HG02981 (cell line): ENCODE measurements around the gene ESYT3.
"Not testable (repeated sequence)": the region's sequence is repeated elsewhere in the genome, so short reads cannot be mapped to it uniquely, and the experiment has no call there.

Experiments used
- ATAC-seq: cut with Tn5 transposase; IDR thresholded peaks from one replicate; pipeline ENCODE4 v1.9.1; 2021; ENCODE audit warnings: mild to moderate bottlenecking, moderate library complexity; ENCODE audit not compliant: unreplicated experiment

Gene ESYT3

DNA sequence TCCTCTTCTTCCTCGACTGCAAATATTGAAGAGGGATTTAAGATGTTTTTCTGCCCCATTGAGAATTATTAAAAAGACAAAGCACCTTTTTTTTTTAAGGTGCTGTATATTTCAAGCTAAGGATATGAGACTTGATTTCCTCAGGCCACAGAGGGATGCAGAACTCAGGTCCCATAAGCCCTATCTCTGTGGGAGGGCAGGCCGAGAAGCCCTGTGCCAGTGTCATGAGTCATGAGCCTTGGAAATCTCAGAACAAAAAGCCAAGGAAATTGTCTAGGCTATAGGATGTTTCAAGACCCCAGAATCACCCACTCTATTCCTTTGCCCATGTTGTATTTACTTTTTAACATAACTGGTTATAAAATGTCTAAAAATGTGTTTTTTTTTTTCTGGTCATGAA, 7.3 kb downstream of the ESYT3 start:
- no peak for ATAC-seq

DNA sequence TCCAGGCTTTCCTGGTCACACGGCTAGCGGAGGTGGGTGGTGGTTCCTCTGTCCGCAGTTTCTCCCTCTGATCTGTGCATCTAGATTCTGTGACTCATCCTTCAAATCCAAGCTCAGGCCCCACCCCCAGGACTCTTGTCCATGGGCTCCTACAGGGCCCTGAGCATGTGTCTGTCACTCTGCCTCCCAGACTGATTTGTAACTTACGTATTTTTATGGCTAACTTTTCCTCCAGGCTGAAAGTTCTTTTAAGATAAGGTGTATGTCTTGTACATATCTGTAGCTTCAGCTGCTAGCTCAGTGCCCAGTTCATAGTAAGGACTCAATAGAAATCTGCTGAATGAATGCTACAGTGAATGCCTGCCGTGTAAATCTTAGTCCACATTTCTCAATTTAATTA, 8.0 kb downstream of the ESYT3 start:
- no peak for ATAC-seq

DNA sequence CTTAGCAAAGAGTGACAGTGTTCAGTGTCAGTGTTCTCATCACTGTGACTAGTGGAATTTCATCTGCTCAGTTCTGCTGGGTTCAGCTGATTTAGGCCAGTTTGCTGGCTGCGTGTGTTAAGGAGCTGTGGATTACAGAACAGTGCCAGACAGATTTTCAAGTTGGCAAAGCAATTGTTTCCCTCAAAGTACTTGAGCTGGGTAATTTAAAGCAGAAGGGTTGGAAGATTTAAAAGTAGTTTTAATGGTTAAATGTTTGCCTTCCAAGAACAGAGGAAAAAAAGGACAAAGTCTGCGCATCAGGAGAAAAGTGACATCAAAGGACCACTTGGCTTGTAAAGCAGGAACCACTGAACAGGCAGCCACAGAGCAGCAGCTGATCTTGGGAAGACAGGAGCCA, 8.7 kb downstream of the ESYT3 start:
- no peak for ATAC-seq

DNA sequence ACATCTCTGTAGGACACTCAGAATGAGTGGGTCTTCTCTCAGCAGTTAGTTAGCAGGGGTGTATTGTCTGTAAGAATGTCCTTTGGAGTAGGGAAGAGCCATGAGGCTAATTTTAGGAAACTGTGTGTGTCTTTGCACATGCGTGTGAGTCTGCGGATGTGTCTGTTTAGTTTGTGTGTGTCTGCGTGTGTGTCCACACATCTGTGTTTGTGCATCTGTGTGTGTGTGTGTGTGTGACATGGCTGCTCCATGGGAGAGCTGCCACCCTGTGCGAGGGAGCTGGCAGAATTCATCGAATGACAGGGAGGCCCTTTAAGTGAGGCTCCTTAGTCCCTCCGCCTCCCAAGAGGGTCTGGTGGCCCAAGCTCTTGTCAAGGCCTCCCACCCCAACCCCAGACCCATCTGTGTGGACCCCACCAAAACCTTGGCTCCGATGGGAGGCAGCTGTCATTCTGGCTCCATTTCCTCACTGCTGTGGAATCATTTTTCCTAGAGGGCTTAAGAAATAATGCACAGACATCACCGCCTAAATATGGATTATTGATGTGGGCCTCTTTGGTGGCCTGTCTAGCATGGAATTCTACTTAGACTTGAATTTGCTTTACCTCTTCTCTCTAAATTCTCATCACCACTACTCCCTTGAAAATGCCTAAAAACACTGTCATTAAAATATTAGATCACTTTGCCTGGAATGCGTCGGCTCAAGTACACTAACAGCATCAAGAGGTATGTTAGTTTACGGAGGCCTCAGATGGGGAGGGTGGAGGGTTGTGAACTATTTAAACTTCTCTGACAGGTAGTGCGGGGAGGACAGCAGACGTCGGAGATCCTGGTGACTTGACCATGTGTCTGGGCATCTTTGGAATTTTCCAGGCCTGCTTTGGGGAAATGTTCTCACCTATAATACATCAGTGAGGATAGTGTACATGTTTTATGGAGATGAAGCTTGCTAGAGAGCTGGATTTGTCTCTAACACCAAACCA, 9.4 kb downstream of the ESYT3 start:
- no peak for ATAC-seq

DNA sequence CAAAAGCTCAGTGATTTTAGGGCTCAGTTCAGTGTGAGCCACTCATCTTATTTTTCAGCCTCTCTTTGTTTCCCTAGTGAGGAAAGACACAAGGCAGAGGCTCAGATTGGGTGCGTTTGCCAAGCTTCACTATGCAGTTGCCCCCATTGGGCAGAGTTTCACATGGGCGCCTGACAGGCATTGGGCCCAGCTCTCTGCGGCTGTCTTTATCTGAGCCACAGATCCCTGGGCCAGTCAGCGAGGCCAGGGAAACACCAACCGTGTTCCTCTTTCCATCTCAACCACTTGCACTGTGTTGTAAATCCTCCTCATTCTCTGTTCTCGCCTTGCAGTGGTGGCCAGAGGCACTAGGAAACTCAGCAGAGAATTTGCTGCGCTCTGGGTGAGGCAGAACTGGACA, 10.8 kb downstream of the ESYT3 start:
- ATAC-seq = no peak

DNA sequence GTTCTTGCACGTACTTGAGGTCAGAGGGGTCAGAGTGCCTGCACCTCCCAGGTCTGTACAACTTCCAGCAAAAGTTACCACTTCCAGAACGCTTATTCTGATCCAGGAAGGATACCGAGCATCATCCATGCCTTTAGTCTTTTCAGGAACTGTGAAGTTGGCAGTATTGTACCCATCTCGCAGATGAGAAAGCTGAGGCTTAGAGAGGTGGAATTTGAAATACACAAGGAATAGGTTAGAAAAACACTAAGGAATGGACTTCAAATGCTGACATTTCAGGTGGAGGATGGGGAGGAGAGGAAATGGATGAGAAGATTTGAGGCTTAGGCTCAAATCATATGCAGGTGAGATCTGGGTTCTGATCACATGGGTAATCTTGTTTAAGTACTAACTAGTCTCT, 11.2 kb downstream of the ESYT3 start:
- no peak for ATAC-seq

DNA sequence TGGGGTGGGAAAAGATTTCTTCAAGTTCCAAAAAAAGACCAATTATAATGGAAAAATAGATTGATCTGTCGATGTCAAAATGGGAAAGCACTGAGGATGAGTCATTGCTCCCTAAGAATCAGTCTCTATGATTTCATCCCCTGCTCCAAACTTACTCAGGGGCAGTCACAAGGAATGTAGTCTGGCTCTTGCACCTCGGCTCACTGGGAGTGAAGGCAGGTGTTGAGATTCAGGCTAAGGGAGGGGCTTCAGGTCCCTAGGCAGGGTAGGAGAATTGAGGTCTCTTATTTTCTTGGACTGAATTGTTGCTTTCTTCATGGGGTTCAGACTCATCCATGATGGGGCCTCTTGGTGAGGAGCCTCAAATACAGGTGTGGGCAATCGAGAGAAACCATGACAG, 14.2 kb downstream of the ESYT3 start:
- ATAC-seq = no peak

DNA sequence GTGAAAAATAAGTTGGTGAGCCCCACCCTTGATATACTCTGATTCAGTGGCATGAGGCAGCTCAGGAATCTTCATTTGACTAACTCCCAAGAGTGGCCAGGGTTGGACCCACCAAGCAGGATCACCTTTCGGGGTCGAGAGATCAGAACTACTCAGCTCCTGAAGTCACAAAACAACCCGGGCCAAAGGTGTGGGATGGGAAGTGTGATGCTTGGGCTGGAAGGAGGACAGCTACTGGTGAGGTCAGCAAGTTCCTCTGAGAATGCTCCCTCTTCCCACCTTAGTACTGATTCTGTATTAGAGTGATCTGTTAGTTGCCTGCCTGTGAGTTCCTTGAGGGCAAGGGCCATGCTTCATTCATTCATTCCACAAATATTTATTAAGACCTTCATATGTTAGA, 15.1 kb downstream of the ESYT3 start:
- no peak for ATAC-seq

DNA sequence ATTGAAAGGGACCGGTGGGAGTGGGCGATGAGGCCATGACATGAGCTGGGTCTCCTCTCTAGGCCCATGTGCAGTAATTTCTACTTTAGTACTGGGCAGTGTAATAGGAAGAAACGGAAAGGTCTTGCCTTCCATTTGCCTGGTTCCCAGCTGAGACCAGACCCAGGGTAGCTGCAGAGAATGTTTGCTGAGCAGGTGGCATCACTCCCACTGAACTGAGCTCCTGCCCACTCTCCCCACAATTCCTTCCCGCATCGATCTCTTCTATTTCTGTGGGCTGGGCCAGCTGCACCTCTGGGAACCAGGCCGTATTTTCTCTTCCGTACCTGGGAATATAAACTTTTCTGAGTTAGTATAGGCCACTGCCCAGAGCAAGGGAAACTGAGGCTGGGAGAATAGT, 15.8 kb downstream of the ESYT3 start:
- no peak for ATAC-seq

DNA sequence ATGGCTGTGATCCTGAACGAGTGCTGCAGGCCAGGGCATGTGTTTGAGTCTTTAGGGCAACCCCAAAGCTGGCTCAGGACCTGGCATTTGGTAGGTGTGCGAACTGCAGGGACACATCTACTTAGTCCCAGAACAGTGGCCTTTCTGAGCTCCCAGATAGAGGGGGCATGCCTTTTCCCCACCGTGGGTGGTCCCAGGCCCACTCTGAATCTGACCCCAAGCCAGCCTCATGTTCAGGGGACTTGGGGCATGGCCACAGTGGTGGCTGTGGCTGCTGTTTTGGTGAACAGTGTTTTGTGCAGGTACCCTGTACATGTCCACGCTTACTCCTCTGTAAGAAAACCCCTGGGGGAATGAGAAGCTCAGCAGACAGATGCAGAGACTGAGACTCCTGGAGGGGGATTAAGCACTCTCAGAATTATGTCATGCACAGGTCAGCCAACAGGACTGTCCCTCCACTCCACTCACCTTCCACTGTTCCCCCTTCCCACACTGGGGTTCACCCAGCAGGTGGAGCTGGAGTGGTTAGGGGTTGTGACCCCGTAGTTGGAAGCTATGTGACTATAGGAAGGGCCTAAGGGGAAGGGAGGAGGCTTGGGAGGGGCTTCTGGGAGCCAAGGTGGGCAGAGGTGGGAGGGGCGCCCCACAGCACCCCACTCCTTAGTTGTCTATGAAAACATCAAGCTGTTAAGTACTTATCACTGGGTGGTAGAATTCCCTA, 16.4 kb downstream of the ESYT3 start:
- no peak for ATAC-seq

DNA sequence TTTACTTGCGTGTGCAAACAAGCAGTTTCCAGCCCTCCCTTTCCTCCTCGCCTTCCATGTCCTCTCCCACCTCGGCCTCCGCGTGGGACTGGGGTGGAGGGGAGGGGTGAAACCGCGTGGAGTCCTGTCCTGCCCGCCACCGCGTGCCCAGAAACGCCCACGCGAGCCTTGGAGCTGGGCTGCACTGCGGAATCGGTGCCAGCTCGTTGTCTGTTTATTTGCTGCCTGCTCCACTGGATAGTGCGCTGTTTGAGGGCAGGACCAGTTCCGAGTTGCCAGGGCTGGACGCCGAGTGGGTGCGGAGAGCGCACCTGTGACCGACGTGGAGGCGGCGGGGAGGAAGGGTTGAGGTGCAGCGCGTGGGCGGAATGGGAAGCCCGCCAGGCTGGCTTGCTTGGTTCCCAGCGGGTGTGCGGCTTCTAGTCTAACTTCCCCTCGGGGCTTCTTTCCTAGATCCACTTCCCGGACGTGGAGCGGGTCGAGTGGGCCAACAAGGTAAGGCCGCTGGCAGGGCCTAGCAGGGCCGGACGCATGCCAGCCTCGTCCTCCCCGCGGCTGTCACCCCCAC, 17.3 kb downstream of the ESYT3 start:
- no peak for ATAC-seq

DNA sequence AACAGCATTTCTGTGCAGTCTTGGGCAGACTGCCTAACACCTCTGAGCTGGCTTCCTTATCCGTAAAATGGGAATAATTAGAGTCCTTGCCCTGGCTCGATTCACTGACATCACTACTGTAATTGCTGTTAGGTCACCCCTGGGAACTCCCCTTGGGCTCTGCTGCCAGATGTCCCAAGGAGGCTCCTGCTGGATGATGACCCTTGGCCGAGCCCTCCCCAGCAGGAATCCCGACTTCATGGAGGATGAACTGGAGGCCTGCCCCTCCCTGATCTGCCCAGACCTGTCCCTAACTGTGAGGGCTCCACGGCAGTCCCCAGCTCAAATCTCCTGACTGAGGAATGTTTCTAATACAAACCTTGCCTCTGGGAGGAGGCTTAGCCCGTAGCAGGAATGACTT, 18.0 kb downstream of the ESYT3 start:
- ATAC-seq = no peak

DNA sequence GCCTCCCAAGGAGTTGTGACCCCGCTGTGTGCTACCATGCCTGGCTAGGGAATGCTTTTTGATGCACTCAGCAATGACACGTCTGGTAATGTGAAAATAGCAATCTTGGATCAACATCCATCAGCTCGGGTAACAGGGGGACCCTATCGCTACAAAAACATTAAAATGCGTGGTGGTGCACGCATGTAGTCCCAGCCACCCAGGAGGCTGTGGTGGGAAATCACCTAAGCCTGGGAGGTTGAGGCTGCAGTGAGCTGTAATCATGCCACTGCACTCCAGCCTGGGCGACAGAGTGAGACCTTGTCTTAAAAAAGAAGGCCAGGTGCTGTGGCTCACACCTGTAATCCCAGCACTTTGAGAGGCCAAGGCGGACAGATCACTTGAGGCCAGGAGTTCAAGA, 19.5 kb downstream of the ESYT3 start:
- ATAC-seq = not testable (repeated sequence)

DNA sequence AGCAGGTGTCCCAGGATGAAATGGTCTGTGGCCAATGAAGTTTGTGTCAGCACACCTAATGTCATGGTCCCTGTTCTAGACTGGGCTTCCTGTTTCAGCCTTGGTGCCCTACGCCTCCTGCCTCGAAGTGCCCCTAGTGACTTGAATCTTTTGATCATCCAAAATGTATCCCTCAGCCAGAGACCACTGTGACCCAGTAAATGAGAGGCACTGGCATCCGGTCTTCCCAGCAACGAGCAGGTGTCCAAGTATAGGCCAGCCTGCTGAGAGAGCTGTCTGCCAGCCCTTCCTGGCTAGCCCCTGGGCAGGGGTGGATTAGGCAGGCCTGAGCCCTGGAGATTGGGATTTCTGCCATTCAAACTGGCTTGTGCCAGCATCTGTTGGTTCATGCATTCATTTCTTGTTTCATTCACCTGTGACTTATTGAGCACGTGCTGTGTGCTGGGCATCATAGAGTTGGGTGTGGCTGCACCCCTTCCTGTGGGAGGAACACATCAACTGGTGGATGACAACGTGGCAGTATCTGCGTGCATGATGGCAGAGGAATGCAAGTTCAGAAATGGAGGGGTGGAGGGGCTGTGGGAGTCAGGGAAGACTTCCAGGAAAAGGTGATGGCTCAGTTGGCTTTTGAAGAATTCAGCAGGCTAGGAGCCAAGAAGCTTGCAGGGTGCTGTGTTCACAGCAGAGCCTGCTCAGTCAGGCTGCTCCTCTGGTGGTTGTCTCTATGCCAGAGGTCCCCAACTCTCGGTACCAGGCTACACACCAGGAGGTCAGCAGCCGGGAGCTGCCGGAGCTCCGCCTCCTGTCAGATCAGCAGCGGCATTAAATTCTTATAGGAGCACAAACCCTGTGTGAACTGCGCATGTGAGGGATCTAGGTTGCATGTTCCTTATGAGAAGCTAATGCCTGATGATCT, 21.6 kb downstream of the ESYT3 start:
- no peak for ATAC-seq

DNA sequence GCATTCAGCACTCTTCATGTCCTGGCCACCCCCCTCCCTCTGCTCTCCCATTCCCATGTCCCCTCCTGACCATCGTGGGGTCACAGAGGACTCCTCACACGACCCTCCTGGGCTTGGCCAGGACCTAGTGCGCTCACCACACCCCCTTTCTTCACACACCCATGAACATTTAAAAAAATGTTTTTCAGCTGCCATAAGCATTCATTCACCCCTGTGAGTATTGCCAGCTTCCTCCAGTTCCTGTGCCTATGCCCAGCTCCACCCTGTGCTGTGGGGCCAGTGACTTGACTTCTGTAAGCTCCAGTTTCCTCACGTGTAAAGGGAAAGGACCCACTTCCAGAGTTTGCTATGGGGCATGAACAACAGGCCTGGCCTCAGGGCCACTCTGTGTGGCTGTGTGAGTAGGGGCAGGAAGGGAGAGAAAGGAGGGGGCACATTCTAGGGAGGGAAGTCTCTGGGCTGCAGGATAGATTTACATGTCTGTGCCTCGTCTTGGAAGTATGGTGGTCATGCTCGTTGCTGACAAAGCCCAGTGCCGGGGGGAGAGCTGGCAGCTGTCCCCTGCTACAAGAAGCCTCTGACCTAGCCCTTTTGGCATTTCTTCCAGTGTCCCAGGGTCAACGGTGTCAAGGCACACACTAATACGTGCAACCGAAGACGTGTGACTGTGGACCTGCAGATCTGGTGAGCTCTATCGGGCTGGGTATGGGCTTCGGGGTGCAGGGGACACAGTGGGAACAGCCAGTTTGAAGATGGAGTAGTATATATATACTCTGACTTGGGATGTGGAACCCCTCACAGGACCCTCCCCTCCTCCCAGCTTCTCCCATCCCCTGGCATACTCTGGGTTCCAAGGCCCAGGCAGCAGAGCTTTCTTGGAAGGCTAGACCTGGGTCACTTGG, 22.8 kb downstream of the ESYT3 start:
- ATAC-seq = no peak

DNA sequence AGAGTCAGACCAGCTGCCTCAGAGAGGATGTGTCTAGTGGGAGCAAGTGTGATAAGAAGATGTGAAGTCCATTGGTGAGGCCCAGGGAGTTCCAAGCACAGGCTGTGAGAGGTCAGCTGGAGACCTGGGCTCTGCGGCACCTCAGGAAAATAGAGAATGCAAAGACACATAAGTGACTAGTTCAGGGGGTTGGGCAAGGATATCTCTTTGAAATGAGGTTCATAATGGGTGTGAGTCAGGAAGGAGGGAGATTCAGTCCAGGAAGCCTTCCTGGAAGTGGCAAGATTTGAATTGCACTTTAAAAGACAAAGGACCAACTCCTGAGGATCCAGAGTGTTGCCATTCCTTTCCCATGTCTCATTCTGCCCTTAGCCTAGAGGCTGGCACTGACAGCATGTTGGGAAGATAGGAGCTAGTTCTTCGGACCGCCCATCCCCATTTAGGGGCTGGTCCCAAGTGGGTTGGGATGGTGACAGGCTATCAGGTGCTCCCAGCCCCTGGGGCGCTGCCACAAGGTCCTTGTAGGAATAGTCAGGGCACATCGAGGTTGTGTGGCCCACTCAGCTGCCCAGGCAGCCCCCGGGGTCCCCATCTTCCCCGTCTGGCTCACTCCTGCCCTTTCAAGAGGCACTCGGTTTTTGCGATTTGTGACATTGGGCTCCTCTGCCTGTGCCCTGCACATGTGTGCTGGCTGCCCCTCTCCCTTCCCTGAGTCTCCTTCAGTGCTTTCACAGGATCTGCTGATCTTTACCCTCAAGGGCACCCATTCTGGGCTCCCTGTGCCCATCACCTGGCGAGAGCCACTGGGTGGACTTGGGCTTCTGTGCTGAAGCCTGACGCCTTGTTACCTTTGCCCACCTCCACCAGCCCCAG, 23.7 kb downstream of the ESYT3 start:
- no peak for ATAC-seq

DNA sequence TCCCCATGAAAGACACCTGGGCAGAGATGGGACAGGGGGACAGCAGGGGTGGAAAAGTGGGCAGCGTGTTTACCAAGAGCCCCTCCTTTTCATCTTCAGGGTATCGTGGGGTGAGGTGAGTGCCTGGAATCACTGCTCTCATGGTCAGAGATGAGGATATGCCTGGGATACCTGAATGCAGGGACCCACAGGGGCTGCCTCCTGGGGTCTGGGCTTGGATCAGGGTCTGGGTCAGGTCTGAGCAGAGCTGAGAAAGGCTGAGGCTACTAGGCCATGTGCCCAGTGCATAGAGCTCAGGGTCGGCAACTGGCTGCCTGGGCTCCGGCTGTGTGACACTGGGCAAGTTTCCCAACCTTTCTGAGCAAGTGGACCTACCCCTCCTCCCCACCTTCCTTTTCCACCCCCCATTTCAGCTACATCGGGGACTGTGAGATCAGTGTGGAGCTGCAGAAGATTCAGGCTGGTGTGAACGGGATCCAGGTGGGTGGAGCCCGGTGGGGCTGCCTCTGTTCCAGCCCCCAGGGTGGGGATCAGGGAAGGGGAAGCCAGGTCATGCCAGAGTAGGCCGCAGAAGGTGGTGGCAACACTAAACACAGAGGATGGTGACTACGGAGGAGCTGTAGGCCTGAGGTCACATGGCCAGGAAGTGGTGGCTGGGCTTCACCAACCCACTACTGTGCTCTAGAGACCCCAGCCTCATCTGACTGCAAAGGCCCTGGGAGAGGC, 24.5 kb downstream of the ESYT3 start:
- ATAC-seq = no peak
